Trophoblast cell (in vitro differentiated cells and primary cell): Measurements from ENCODE around the gene CENPM.
A peak's percentile ranks its signal among the peaks of the same experiment; 100 is the strongest.

Experiments
- DNase-seq, 2 donors: peaks; one replicate each; pipeline ENCODE4 v3.0.0-alpha.2; 2016
- H2AFZ ChIP-seq: 2 replicates; pipeline ENCODE4 v1.6.1; 2013; ENCODE audit warnings: low read length, moderate library complexity, mild to moderate bottlenecking; ENCODE audit not compliant: insufficient read depth, poor library complexity
- H2AK5ac ChIP-seq: 2 replicates; pipeline ENCODE4 v1.6.1; 2013; ENCODE audit warnings: mild to moderate bottlenecking, low read length
- H2BK120ac ChIP-seq: 2 replicates; pipeline ENCODE4 v1.6.1; 2013; ENCODE audit warnings: low read length, mild to moderate bottlenecking, moderate library complexity; ENCODE audit not compliant: insufficient read depth, poor library complexity
- H2BK12ac ChIP-seq: 2 replicates; pipeline ENCODE4 v1.6.1; 2013; ENCODE audit warnings: mild to moderate bottlenecking, low read length, moderate library complexity
- H2BK5ac ChIP-seq: 2 replicates; pipeline ENCODE4 v1.6.1; 2013; ENCODE audit warnings: low read length, low read depth, moderate library complexity, mild to moderate bottlenecking; ENCODE audit not compliant: poor library complexity
- H3K14ac ChIP-seq: 2 replicates; pipeline ENCODE4 v1.6.1; 2013; ENCODE audit warnings: mild to moderate bottlenecking, low read length
- H3K18ac ChIP-seq: 2 replicates; pipeline ENCODE4 v1.6.1; 2013; ENCODE audit warnings: mild to moderate bottlenecking, low read length
- H3K23ac ChIP-seq: 2 replicates; pipeline ENCODE4 v1.6.1; 2013; ENCODE audit warnings: low read length
- H3K27ac ChIP-seq: 2 replicates; pipeline ENCODE4 v1.5.1; 2013; ENCODE audit warnings: low read depth, mild to moderate bottlenecking, inconsistent platforms, low read length, moderate library complexity
- H3K27me3 ChIP-seq: 2 replicates; pipeline ENCODE4 v1.6.1; 2013; ENCODE audit warnings: inconsistent platforms, mild to moderate bottlenecking, low read length, moderate library complexity; ENCODE audit not compliant: insufficient read depth
- H3K36me3 ChIP-seq, 2 experiments: 1 replicate in 1 of 2; 2 replicates in 1 of 2; pipeline ENCODE4 v1.6.1; 2013; ENCODE audit warnings: low read length in 2 of 2, mild to moderate bottlenecking in 2 of 2, moderate library complexity in 1 of 2; ENCODE audit not compliant: insufficient read depth in 2 of 2, control insufficient read depth in 1 of 2
- H3K4ac ChIP-seq: 2 replicates; pipeline ENCODE4 v1.6.1; 2013; ENCODE audit warnings: low read depth, mild to moderate bottlenecking, low read length, moderate library complexity
- H3K4me1 ChIP-seq, 2 experiments: 1 replicate in 1 of 2; 2 replicates in 1 of 2; pipeline ENCODE4 v1.6.1; 2013; ENCODE audit warnings: low read length in 2 of 2, mild to moderate bottlenecking in 2 of 2, moderate library complexity in 1 of 2; ENCODE audit not compliant: insufficient read depth in 2 of 2, control insufficient read depth in 1 of 2
- H3K4me2 ChIP-seq: 2 replicates; pipeline ENCODE4 v1.6.1; 2013; ENCODE audit warnings: inconsistent platforms, mild to moderate bottlenecking, low read length, moderate library complexity
- H3K4me3 ChIP-seq: 2 replicates; pipeline ENCODE4 v1.5.1; 2013; ENCODE audit warnings: mild to moderate bottlenecking, low read depth, low read length, inconsistent platforms
- H3K79me1 ChIP-seq: one replicate; pipeline ENCODE4 v1.6.1; 2013; ENCODE audit warnings: low read length
- H3K79me2 ChIP-seq: 2 replicates; pipeline ENCODE4 v1.6.1; 2013; ENCODE audit warnings: low read length, mild to moderate bottlenecking; ENCODE audit not compliant: control insufficient read depth, insufficient read depth, poor library complexity
- H3K9ac ChIP-seq: 2 replicates; pipeline ENCODE4 v1.6.1; 2013; ENCODE audit warnings: mild to moderate bottlenecking, low read length
- H3K9me3 ChIP-seq: 2 replicates; pipeline ENCODE4 v1.6.1; 2013; ENCODE audit warnings: low read depth, mild to moderate bottlenecking, control low read depth, inconsistent platforms, low read length; ENCODE audit not compliant: insufficient read depth
- H4K12ac ChIP-seq: 2 replicates; pipeline ENCODE4 v1.6.1; 2013; ENCODE audit warnings: low read depth, mild to moderate bottlenecking, low read length, moderate library complexity
- H4K8ac ChIP-seq: 2 replicates; pipeline ENCODE4 v1.6.1; 2013; ENCODE audit warnings: low read depth, mild to moderate bottlenecking, low read length, moderate library complexity
- H4K91ac ChIP-seq: one replicate; pipeline ENCODE4 v1.6.1; 2013; ENCODE audit warnings: low read depth, mild to moderate bottlenecking, low read length, moderate library complexity
- WGBS: extraction: QIAGEN DNeasy Blood & Tissue Kit; methylation state at CpG from one replicate; pipeline ENCODE4 v1.1.7; 2013; ENCODE audit warnings: missing lambda C conversion rate; ENCODE audit not compliant: insufficient read length, insufficient coverage; ENCODE audit errors: extremely low coverage; 5-methylcytosine and 5-hydroxymethylcytosine counted together

Gene CENPM

GRCh38 chr22:41917903-41918791 is 28.8 kb downstream of the CENPM start:
- H3K4ac ChIP-seq: no peak overlapping the region
- peaks cover 46% of the 10 kb centered on the region for H3K27me3 ChIP-seq
- no peak overlapping the region for H3K23ac ChIP-seq
- peak in 1 of 2 donors; percentile 30 for DNase-seq
- no peak overlapping the region for H3K27ac ChIP-seq
- H3K9ac ChIP-seq: no peak overlapping the region
- H2AFZ ChIP-seq: no peak overlapping the region
- H3K18ac ChIP-seq: no peak overlapping the region
- no peak overlapping the region for H3K4me3 ChIP-seq
- H4K8ac ChIP-seq: no peak overlapping the region
- no peak overlapping the region for H2AK5ac ChIP-seq
- no peak overlapping the region for H2BK5ac ChIP-seq
- no peaks in the 10 kb centered on the region for H3K79me1 ChIP-seq
- no peaks in the 10 kb centered on the region for H3K79me2 ChIP-seq
- H4K91ac ChIP-seq: no peak overlapping the region
- no peak overlapping the region for H2BK120ac ChIP-seq
- no CpG with 5 or more reads among the region's 23 CpGs for WGBS
- H4K12ac ChIP-seq: no peak overlapping the region
- H3K36me3 ChIP-seq: no peaks in the 10 kb centered on the region
- H3K4me1 ChIP-seq: peaks cover 7 to 10% of the 10 kb centered on the region in 2 experiments
- H2BK12ac ChIP-seq: no peak overlapping the region
- H3K4me2 ChIP-seq: no peak overlapping the region
- H3K9me3 ChIP-seq: peaks cover 4% of the 10 kb centered on the region
- H3K14ac ChIP-seq: no peak overlapping the region

- Histone ChIP-seq H2AK5ac (no peak overlapping the region), H3K4me3 (no peak overlapping the region), H3K27ac (no peak overlapping the region), H3K23ac (no peak overlapping the region), H3K27me3 (peaks cover 54% of the 10 kb centered on the region), H3K4me2 (no peak overlapping the region), H3K4ac (no peak overlapping the region), H3K79me2 (no peaks in the 10 kb centered on the region), H2BK5ac (no peak overlapping the region), H2BK120ac (no peak overlapping the region), H2AFZ (no peak overlapping the region), H2BK12ac (no peak overlapping the region), H4K8ac (no peak overlapping the region), H3K36me3 (no peaks in the 10 kb centered on the region), H4K12ac (no peak overlapping the region), H3K9me3 (peaks cover 4% of the 10 kb centered on the region), H4K91ac (no peak overlapping the region), H3K9ac (no peak overlapping the region), H3K79me1 (no peaks in the 10 kb centered on the region), H3K4me1 (peaks cover 7 to 10% of the 10 kb centered on the region in 2 experiments), H3K14ac (no peak overlapping the region), H3K18ac (no peak overlapping the region)
- WGBS: no CpG with 5 or more reads among the region's 11 CpGs
- DNase-seq: no peak
These were observed 29.5 kb downstream of the CENPM start for GRCh38 chr22:41917375-41917902.

GRCh38 chr22:41916745-41917358 is 30.1 kb downstream of the CENPM start:
- Histone ChIP-seq H4K8ac (no peak overlapping the region), H4K12ac (no peak overlapping the region)
- WGBS: no CpG with 5 or more reads among the region's 10 CpGs

GRCh38 chr22:41915786-41916493 is 31.0 kb downstream of the CENPM start:
- Histone ChIP-seq H3K9ac (no peak overlapping the region), H3K79me1 (no peaks in the 10 kb centered on the region), H2BK5ac (no peak overlapping the region), H3K4ac (no peak overlapping the region), H3K9me3 (peaks cover 11% of the 10 kb centered on the region), H3K4me1 (peaks cover 7 to 10% of the 10 kb centered on the region in 2 experiments), H4K91ac (no peak overlapping the region), H2BK120ac (no peak overlapping the region), H3K79me2 (no peaks in the 10 kb centered on the region), H3K4me2 (no peak overlapping the region), H2AFZ (no peak overlapping the region), H3K14ac (no peak overlapping the region), H2AK5ac (no peak overlapping the region), H3K23ac (no peak overlapping the region), H3K18ac (no peak overlapping the region), H3K27ac (no peak overlapping the region), H4K12ac (no peak overlapping the region), H2BK12ac (no peak overlapping the region), H3K27me3 (peaks cover 68% of the 10 kb centered on the region), H4K8ac (no peak overlapping the region), H3K36me3 (no peaks in the 10 kb centered on the region), H3K4me3 (no peak overlapping the region)
- no peak for DNase-seq
- WGBS: no CpG with 5 or more reads among the region's 11 CpGs

More at GRCh38 chr22:41916745-41917358, 30.1 kb downstream of the CENPM start:
- no peaks in the 10 kb centered on the region for H3K36me3 ChIP-seq
- H3K79me2 ChIP-seq: no peaks in the 10 kb centered on the region
- H2BK12ac ChIP-seq: no peak overlapping the region
- peaks cover 7 to 10% of the 10 kb centered on the region in 2 experiments for H3K4me1 ChIP-seq
- no peak overlapping the region for H2BK120ac ChIP-seq
- H3K79me1 ChIP-seq: no peaks in the 10 kb centered on the region
- no peak overlapping the region for H3K4ac ChIP-seq
- H3K9ac ChIP-seq: no peak overlapping the region
- no peak overlapping the region for H3K4me2 ChIP-seq
- no peak overlapping the region for H3K27ac ChIP-seq
- H2BK5ac ChIP-seq: no peak overlapping the region
- H3K18ac ChIP-seq: no peak overlapping the region
- H3K4me3 ChIP-seq: no peak overlapping the region
- H3K9me3 ChIP-seq: peaks cover 10% of the 10 kb centered on the region
- no peak overlapping the region for H2AFZ ChIP-seq
- no peak overlapping the region for H4K91ac ChIP-seq
- DNase-seq: no peak
- no peak overlapping the region for H3K23ac ChIP-seq
- H2AK5ac ChIP-seq: no peak overlapping the region
- H3K27me3 ChIP-seq: peaks cover 59% of the 10 kb centered on the region
- H3K14ac ChIP-seq: no peak overlapping the region
